ENCODE data around the gene RAPGEF4. TPM values are rescaled to one million over a fixed set of nuclear protein-coding genes. Genes with fewer than 3 reads are reported as not detected.

The RAPGEF4 gene
- total and polyA plus RNA-seq, 2 of the 8 experiments (the other 6 are each of a cell fraction or from before 2014, with no cell fraction given): 1.2 to 2.6 TPM

DNA sequence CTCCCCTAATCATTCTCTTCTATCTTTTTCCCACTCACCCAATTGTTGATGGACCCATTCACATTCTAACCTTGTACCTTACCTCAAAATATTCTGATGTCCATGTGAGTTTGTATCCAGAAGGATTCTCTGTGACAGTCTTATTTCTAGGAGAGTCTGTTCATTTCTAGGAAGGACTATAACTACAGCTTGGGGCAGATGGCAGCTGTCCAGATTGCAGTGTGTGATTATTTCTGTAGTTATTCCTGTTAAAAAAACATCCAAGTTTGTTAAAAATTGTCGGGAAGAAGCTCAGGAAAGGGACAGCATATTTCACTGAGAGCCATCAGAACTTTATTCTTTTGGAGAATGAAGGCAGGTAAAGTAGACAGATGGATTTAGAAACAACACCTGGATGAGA is 142.6 kb downstream of the RAPGEF4 start:
- no peak overlapping the region for H2BK12ac ChIP-seq (ENCODE audit: low read depth, low read length)
- no peaks in the 10 kb centered on the region for H4K20me1 ChIP-seq (replicated peaks in 1 of 2; ENCODE audit: control insufficient read depth in 1 of 2, insufficient read depth in 2 of 2, low read length in 2 of 2)
- no peak overlapping the region for H3K4me3 ChIP-seq (ENCODE audit: extremely low read depth in 1 of 4, insufficient read depth in 2 of 4, low read depth in 3 of 4, low read length in 4 of 4)
- H2BK120ac ChIP-seq (replicated peaks; ENCODE audit: low read depth, low read length): no peak overlapping the region
- no peak for DNase-seq (ENCODE audit: low read depth in 1 of 2, low spot score in 2 of 2)
- no peak overlapping the region for H2BK5ac ChIP-seq (ENCODE audit: low read depth, low read length)
- H3K23me2 ChIP-seq (ENCODE audit: low read depth, low read length): no peaks in the 10 kb centered on the region
- no peak for FAIRE-seq
- ChIA-PET CTCF (ENCODE audit: partially characterized antibody) (interaction anchor here (0.9 to 2.4 kb wide), 4 partner anchors 13 to 73 kb away, joined by 3 to 10 read pairs (median 4); no protein-coding TSS in a partner anchor), POLR2A (ENCODE audit: partially characterized antibody) (no interaction called here)
- no peaks in the 10 kb centered on the region for H3K79me2 ChIP-seq (ENCODE audit: control insufficient read depth in 1 of 2, insufficient read depth in 2 of 2, low read length in 2 of 2)
- H2AFZ ChIP-seq (ENCODE audit: low read length): no peak overlapping the region
- H3K4ac ChIP-seq (replicated peaks; ENCODE audit: insufficient read length, low read depth, low read length): no peak overlapping the region
- H3K4me2 ChIP-seq (ENCODE audit: insufficient read depth in 1 of 2, low read depth in 2 of 2, low read length in 2 of 2): no peak overlapping the region
- no peak overlapping the region for H2BK15ac ChIP-seq (ENCODE audit: low read length)
- no peaks in the 10 kb centered on the region for H3K4me1 ChIP-seq (replicated peaks in 1 of 4; ENCODE audit: control insufficient read depth in 3 of 4, insufficient read depth in 4 of 4, low read length in 3 of 4)
- H4K91ac ChIP-seq (replicated peaks; ENCODE audit: insufficient read length, low read length): no peak overlapping the region
- no peak overlapping the region for H2BK20ac ChIP-seq (ENCODE audit: low read length)
- H3K79me1 ChIP-seq (ENCODE audit: low read depth, low read length): no peaks in the 10 kb centered on the region
- no peaks in the 10 kb centered on the region; a peak in 1 of 7 replicates for H3K27me3 ChIP-seq (replicated peaks in 1 of 4; ENCODE audit: control insufficient read depth in 3 of 4, extremely low read depth in 1 of 4, insufficient read depth in 3 of 4, low read length in 3 of 4)
- no peak overlapping the region for H3K9ac ChIP-seq (replicated peaks in 1 of 4; ENCODE audit: extremely low read depth in 1 of 4, low read depth in 3 of 4, low read length in 3 of 4)
- no peak overlapping the region for H3K14ac ChIP-seq (ENCODE audit: insufficient read length)
- TF ChIP-seq, protein P1, sequence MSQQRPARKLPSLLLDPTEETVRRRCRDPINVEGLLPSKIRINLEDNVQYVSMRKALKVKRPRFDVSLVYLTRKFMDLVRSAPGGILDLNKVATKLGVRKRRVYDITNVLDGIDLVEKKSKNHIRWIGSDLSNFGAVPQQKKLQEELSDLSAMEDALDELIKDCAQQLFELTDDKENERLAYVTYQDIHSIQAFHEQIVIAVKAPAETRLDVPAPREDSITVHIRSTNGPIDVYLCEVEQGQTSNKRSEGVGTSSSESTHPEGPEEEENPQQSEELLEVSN (IDR thresholded peaks at IDR 0.05): no peak
- TF ChIP-seq MAFK (IDR thresholded peaks at IDR 0.05; ENCODE audit: low read depth, low read length) (no peak), BCL11A (IDR thresholded peaks at IDR 0.05; ENCODE audit: low read depth in 2 of 2, low read length in 2 of 2) (no peak)
- TF ChIP-seq, protein P2, sequence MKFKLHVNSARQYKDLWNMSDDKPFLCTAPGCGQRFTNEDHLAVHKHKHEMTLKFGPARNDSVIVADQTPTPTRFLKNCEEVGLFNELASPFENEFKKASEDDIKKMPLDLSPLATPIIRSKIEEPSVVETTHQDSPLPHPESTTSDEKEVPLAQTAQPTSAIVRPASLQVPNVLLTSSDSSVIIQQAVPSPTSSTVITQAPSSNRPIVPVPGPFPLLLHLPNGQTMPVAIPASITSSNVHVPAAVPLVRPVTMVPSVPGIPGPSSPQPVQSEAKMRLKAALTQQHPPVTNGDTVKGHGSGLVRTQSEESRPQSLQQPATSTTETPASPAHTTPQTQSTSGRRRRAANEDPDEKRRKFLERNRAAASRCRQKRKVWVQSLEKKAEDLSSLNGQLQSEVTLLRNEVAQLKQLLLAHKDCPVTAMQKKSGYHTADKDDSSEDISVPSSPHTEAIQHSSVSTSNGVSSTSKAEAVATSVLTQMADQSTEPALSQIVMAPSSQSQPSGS (IDR thresholded peaks at IDR 0.05; ENCODE audit: low read length): no peak
- no peak overlapping the region for H3K27ac ChIP-seq (ENCODE audit: low read depth, low read length)
- H3K9me3 ChIP-seq (ENCODE audit: insufficient read depth in 2 of 2, low read depth in 1 of 2, low read length in 1 of 2): no peaks in the 10 kb centered on the region
- H4K5ac ChIP-seq (ENCODE audit: insufficient read length, low read depth, low read length): no peak overlapping the region
- H4K8ac ChIP-seq (ENCODE audit: extremely low read depth, insufficient read depth, low read length): no peak overlapping the region
- H2AK5ac ChIP-seq (ENCODE audit: low read depth, low read length): no peak overlapping the region
- 84% methylated on average over 1 of the region's 1 CpG; no CpG with 5 or more reads in 1 of the 2 experiments for WGBS, 2 experiments (ENCODE audit: extremely low coverage in 1 of 2, insufficient coverage in 1 of 2, insufficient read length in 1 of 2, insufficient replicate concordance in 2 of 2, low coverage in 1 of 2, low lambda C conversion rate in 2 of 2, missing lambda C conversion rate in 1 of 2)
- H3K56ac ChIP-seq (replicated peaks; ENCODE audit: insufficient read length, low read depth, low read length): no peak overlapping the region
- H3K23ac ChIP-seq (ENCODE audit: insufficient read length): no peak overlapping the region
- no peaks in the 10 kb centered on the region for H3K36me3 ChIP-seq (ENCODE audit: control insufficient read depth in 2 of 4, insufficient read depth in 4 of 4, low read length in 3 of 4)
- H3K18ac ChIP-seq (ENCODE audit: extremely low read depth, low read length): no peak overlapping the region

Data from H1 (cell line).